ENCODE data around the gene UNKL.

DNA sequence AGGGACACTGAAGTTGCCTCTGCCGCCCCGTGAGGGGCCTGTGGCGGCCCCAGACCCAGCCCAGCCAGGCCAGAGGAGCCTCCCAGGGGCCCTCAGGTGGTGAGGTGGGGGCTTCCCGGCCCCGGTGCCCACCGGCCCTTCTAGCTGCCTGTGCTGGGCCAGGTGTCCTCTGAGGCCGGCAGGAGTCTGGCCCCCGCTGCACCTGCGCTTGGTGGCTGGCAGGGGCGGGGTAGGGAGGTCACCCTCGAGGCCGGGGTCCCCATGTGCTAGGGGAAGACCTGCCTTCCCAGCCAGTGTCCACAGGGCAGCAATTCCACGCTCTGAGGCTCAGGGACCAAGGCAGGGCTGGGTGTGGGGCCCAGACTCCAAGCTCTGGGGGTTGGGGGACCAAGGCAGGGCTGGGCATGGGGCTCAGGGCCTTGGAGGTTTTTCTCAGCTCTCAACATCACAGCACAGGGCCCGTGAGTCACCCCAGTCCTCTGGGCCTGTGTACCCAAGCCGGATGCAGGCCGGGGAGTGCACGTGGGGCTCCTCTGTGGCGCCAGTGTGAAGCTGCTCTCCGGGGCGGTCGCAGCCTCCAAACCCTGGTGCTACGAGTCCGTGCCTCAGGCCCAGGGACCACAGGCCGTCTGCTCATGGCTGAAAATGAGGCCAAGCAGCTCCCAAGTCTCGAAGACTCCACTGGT is 31.2 kb upstream of the UNKL start:
- TF ChIP-seq CTCF (conservative IDR thresholded peaks at IDR 0.05; ENCODE audit: low read depth, low read length) (no peak), EZH2phosphoT487 (IDR thresholded peaks at IDR 0.05; ENCODE audit: borderline replicate concordance, low read length) (no peak), EZH2 (IDR thresholded peaks at IDR 0.05; ENCODE audit: low read length, unreplicated experiment) (no peak)
